Hepatocyte (in vitro differentiated cells): ENCODE measurements around the gene PFN3. TPM values are rescaled to one million over a fixed set of nuclear protein-coding genes. Genes with fewer than 3 reads are reported as not detected.
"Not testable (repeated sequence)": the region's sequence is repeated elsewhere in the genome, so short reads cannot be mapped to it uniquely, and the experiment has no call there.

Experiments used
- DNase-seq: peaks from one replicate; pipeline ENCODE4 v3.0.0-alpha.2; 2016; ENCODE audit warnings: low spot score
- H2AFZ ChIP-seq: fragments of 200-600 bp; sonication (generic); 2 replicates; pipeline ENCODE4 v1.6.0; 2016; ENCODE audit warnings: antibody characterized with exemption, mild to moderate bottlenecking
- H3K27ac ChIP-seq: fragments of 200-600 bp; sonication (generic); 2 replicates; pipeline ENCODE4 v1.5.1; 2016; ENCODE audit warnings: mild to moderate bottlenecking
- H3K27me3 ChIP-seq: fragments of 200-600 bp; sonication (generic); 2 replicates; pipeline ENCODE4 v1.6.1; 2016
- H3K36me3 ChIP-seq: fragments of 200-600 bp; sonication (generic); replicated peaks from 2 replicates; pipeline ENCODE4 v1.5.1; 2016; ENCODE audit warnings: low read depth; ENCODE audit not compliant: insufficient read depth
- H3K4me1 ChIP-seq: fragments of 200-600 bp; sonication (generic); 2 replicates; pipeline ENCODE4 v1.5.1; 2016; ENCODE audit warnings: mild to moderate bottlenecking, moderate library complexity; ENCODE audit not compliant: insufficient read depth
- H3K4me2 ChIP-seq: fragments of 200-600 bp; sonication (generic); 2 replicates; pipeline ENCODE4 v1.6.0; 2016
- H3K4me3 ChIP-seq: fragments of 200-600 bp; sonication (generic); 2 replicates; pipeline ENCODE4 v1.5.1; 2016; ENCODE audit warnings: mild to moderate bottlenecking
- H3K79me2 ChIP-seq: fragments of 200-600 bp; sonication (generic); 2 replicates; pipeline ENCODE4 v1.6.0; 2017; ENCODE audit warnings: mild to moderate bottlenecking
- H3K9me2 ChIP-seq: fragments of 200-600 bp; sonication (generic); replicated peaks from 2 replicates; pipeline ENCODE4 v1.6.0; 2017; ENCODE audit warnings: mild to moderate bottlenecking; ENCODE audit not compliant: insufficient read depth
- H3K9me3 ChIP-seq: fragments of 200-600 bp; sonication (generic); 2 replicates; pipeline ENCODE4 v1.5.1; 2016; ENCODE audit warnings: low read depth, mild to moderate bottlenecking
- H4K20me1 ChIP-seq: fragments of 200-600 bp; sonication (generic); 2 replicates; pipeline ENCODE4 v1.6.0; 2016; ENCODE audit warnings: mild to moderate bottlenecking; ENCODE audit not compliant: insufficient read depth, poor library complexity, severe bottlenecking
- CTCF ChIP-seq: fragments of 200-600 bp; sonication (generic); IDR thresholded peaks from 2 replicates; pipeline ENCODE4 v1.5.1; 2016; ENCODE audit warnings: antibody characterized with exemption, mild to moderate bottlenecking; ENCODE audit not compliant: poor library complexity
- EZH2 ChIP-seq: fragments of 200-600 bp; sonication (generic); IDR thresholded peaks from 2 replicates; pipeline ENCODE4 v1.6.1; 2016; ENCODE audit warnings: antibody characterized with exemption, mild to moderate bottlenecking, borderline replicate concordance
- EZH2phosphoT487 ChIP-seq: fragments of 200-600 bp; sonication (generic); IDR thresholded peaks from one replicate; pipeline ENCODE4 v1.6.1; 2018; ENCODE audit warnings: antibody characterized with exemption, mild to moderate bottlenecking, low read depth, moderate library complexity; ENCODE audit not compliant: unreplicated experiment, severe bottlenecking
- WGBS: methylation state at CpG from one replicate; pipeline ENCODE4 v1.1.6; 2016; ENCODE audit warnings: low lambda C conversion rate; ENCODE audit errors: missing lambda C conversion rate; 5-methylcytosine and 5-hydroxymethylcytosine counted together
- polyA plus RNA-seq: library from polyadenylated mRNA; unstranded; fragments of >200 nt; fragmentation: Nextera tagmentation; extraction: Ambion mirVana; gene quantifications from 2 replicates; pipeline ENCODE4 v1.2.1, GENCODE V29; 2016
- total RNA-seq: library from RNA; depleted of rRNA; stranded (reverse); fragments of >200 nt; gene quantifications from 2 replicates; pipeline ENCODE4 v1.2.3, GENCODE V29; 2014

The PFN3 gene
- total and polyA plus RNA-seq, 2 experiments from 2014 or later, result not detected

GRCh38 chr5:177425196-177425800 is 24.8 kb upstream of the PFN3 start:
- Histone ChIP-seq H3K9me3 (no peaks in the 10 kb centered on the region), H3K9me2 (no peaks in the 10 kb centered on the region), H3K36me3 (no peaks in the 10 kb centered on the region), H3K27me3 (no peaks in the 10 kb centered on the region), H4K20me1 (peaks cover 4% of the 10 kb centered on the region), H3K79me2 (peaks cover 29% of the 10 kb centered on the region), H3K4me2 (peak overlapping the region; percentile 73), H2AFZ (peak overlapping the region; percentile 25), H3K4me3 (peak overlapping the region; percentile 12), H3K4me1 (peaks cover 9% of the 10 kb centered on the region), H3K27ac (peak overlapping the region; percentile 90)
- TF ChIP-seq EZH2 (no peak), CTCF (no peak), EZH2phosphoT487 (no peak)
- no peak for DNase-seq
- 46% methylated on average over 13 of the region's 13 CpGs for WGBS

GRCh38 chr5:177423671-177424070 is 23.2 kb upstream of the PFN3 start:
- H3K9me3 ChIP-seq, result no peaks in the 10 kb centered on the region
- no peak for DNase-seq
- no peaks in the 10 kb centered on the region for H3K36me3 ChIP-seq
- TF ChIP-seq CTCF (no peak), EZH2phosphoT487 (no peak), EZH2 (no peak)
- no peaks in the 10 kb centered on the region for H3K9me2 ChIP-seq
- H3K4me1 ChIP-seq, result peaks cover 9% of the 10 kb centered on the region
- peaks cover 4% of the 10 kb centered on the region for H4K20me1 ChIP-seq
- no peak overlapping the region for H3K4me3 ChIP-seq
- peaks cover 19% of the 10 kb centered on the region for H3K79me2 ChIP-seq
- H3K27me3 ChIP-seq, result no peaks in the 10 kb centered on the region
- 89% methylated on average over 2 of the region's 2 CpGs for WGBS
- H2AFZ ChIP-seq, result no peak overlapping the region
- H3K27ac ChIP-seq, result no peak overlapping the region
- H3K4me2 ChIP-seq, result no peak overlapping the region

- WGBS, result 88% methylated on average over 6 of the region's 6 CpGs
- Histone ChIP-seq H3K79me2 (no peaks in the 10 kb centered on the region), H2AFZ (no peak overlapping the region), H3K27ac (no peak overlapping the region), H3K4me1 (no peaks in the 10 kb centered on the region), H4K20me1 (no peaks in the 10 kb centered on the region), H3K9me3 (no peaks in the 10 kb centered on the region), H3K9me2 (no peaks in the 10 kb centered on the region), H3K4me2 (no peak overlapping the region), H3K36me3 (no peaks in the 10 kb centered on the region), H3K27me3 (no peaks in the 10 kb centered on the region), H3K4me3 (no peak overlapping the region)
- no peak for DNase-seq
- TF ChIP-seq CTCF (no peak), EZH2 (no peak), EZH2phosphoT487 (no peak)
Measured at GRCh38 chr5:177421062-177421798, 20.8 kb upstream of the PFN3 start.

- not testable (repeated sequence) for H3K9me2 ChIP-seq, H3K36me3 ChIP-seq, H3K27me3 ChIP-seq, H3K4me1 ChIP-seq, H3K4me2 ChIP-seq, DNase-seq, H4K20me1 ChIP-seq, H3K4me3 ChIP-seq, H2AFZ ChIP-seq, H3K27ac ChIP-seq, H3K9me3 ChIP-seq, H3K79me2 ChIP-seq
- WGBS, result 89% methylated on average over 7 of the region's 7 CpGs
Measured at GRCh38 chr5:177420472-177420871, 20.0 kb upstream of the PFN3 start.
